Aorta (tissue), 5 donors: Measurements from ENCODE around the gene RASL12. TPM values are rescaled to one million over a fixed set of nuclear protein-coding genes. Genes with fewer than 3 reads are reported as not detected.
"Not testable (repeated sequence)": the region's sequence is repeated elsewhere in the genome, so short reads cannot be mapped to it uniquely, and the experiment has no call there.

Source experiments
- ATAC-seq: fragments of 200-7000 bp; cut with Tn5 transposase; one replicate; pipeline ENCODE4 v1.9.1; 2022; ENCODE audit warnings: moderate library complexity; ENCODE audit not compliant: low FRiP score
- DNase-seq, 2 donors: peaks; one replicate each; pipeline ENCODE4 v3.0.0-alpha.2; 2020
- H3K27ac ChIP-seq, 2 donors: one replicate each; pipeline ENCODE4 v1.5.1; 2013; ENCODE audit warnings: low read length in 2 of 2, mild to moderate bottlenecking in 2 of 2, moderate library complexity in 2 of 2, control low read depth in 1 of 2, inconsistent platforms in 1 of 2, low read depth in 1 of 2
- H3K27me3 ChIP-seq, 2 donors: one replicate each; pipeline ENCODE4 v1.6.1; 2013; ENCODE audit warnings: control low read depth in 1 of 2, low read length in 1 of 2, mild to moderate bottlenecking in 1 of 2, moderate library complexity in 1 of 2; ENCODE audit not compliant: insufficient read depth in 2 of 2, control insufficient read depth in 1 of 2
- H3K36me3 ChIP-seq, 2 donors: one replicate each; pipeline ENCODE4 v1.6.1; 2013; ENCODE audit warnings: control low read depth in 1 of 2, low read length in 1 of 2, mild to moderate bottlenecking in 1 of 2; ENCODE audit not compliant: insufficient read depth in 2 of 2, control insufficient read depth in 1 of 2
- H3K4me1 ChIP-seq, 2 donors: one replicate each; pipeline ENCODE4 v1.6.1; 2013; ENCODE audit warnings: low read length in 2 of 2, control low read depth in 1 of 2, mild to moderate bottlenecking in 1 of 2, moderate library complexity in 1 of 2; ENCODE audit not compliant: insufficient read depth in 2 of 2, control insufficient read depth in 1 of 2
- H3K4me3 ChIP-seq, 2 donors: one replicate each; pipeline ENCODE4 v1.5.1; 2013; ENCODE audit warnings: low read length in 2 of 2, control low read depth in 1 of 2, mild to moderate bottlenecking in 1 of 2
- H3K9me3 ChIP-seq: one replicate; pipeline ENCODE4 v1.6.1; 2013; ENCODE audit warnings: mild to moderate bottlenecking, low read length; ENCODE audit not compliant: control insufficient read depth
- WGBS, 2 donors: extraction: QIAGEN DNeasy Blood & Tissue Kit; methylation state at CpG; one replicate each; pipeline ENCODE4 v1.1.7; 2013; 5-methylcytosine and 5-hydroxymethylcytosine counted together
- intact Hi-C, 2 donors: fragments of 100-400 bp; cut with DNase I; formaldehyde crosslinking; loops; one replicate each; pipeline versions ENCODE4 v1.14.2 to v1.15.0; 2022
- polyA plus RNA-seq, 2 donors: library from polyadenylated mRNA; stranded (reverse); fragments of 200-250 nt; gene quantifications; one replicate each; pipeline ENCODE4 v1.2.3, GENCODE V29; 2013
- total RNA-seq, 2 donors: library from RNA; stranded (reverse); fragmentation: NEBNext Ultra II Directional; extraction: Animal tissue kit (Norgen Biotek cat#: 25700); gene quantifications; one replicate each; pipeline ENCODE4 v1.2.1, GENCODE V29; 2021
- donor health status: healthy with polysubstance abuse.
- donor health status: Bipolar disorder and iron deficiency.
- donor health status: DM: no; HTN: no; CAD: no.
- donor health status: DM: no; HTN: no; CAD: no.
- donor health status: DM: yes; HTN: yes; CAD: no.

Gene RASL12
- total and polyA plus RNA-seq, 4 donors = 51.3 to 171 (median 84.5) TPM

DNA sequence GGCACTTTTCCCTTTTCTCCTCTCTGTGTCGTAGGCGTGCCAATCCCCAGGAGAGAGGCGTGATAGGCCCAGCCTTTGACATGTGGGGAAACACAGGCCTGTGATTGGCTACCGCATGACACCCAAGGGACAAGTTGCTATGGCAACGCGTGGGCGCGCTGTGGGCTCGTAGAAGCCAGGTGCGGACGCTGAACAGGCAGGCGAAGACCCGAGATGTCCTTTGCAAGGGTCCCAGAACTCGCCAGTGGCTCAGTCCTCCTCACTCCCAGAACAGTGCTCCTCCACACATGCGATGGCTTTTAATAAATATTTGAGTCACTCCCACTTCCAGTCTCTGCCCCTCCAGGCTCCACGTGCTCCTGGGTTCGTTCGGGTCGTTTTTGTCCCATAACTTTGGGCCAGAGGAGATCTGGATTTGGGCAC lies 18.4 kb downstream of the RASL12 start:
- Histone ChIP-seq H3K4me1 (no peaks in the 10 kb centered on the region), H3K4me3 (no peak overlapping the region), H3K9me3 (no peaks in the 10 kb centered on the region), H3K27me3 (no peaks in the 10 kb centered on the region), H3K36me3 (peaks cover 4 to 7% of the 10 kb centered on the region in 2 donors), H3K27ac (no peak overlapping the region)
- DNase-seq (peak; percentile 93 to 94), ATAC-seq (peak; percentile 89)
- 8 to 19% methylated on average over 19 of the region's 19 CpGs for WGBS, 2 donors
- intact Hi-C loops = no loop called here

DNA sequence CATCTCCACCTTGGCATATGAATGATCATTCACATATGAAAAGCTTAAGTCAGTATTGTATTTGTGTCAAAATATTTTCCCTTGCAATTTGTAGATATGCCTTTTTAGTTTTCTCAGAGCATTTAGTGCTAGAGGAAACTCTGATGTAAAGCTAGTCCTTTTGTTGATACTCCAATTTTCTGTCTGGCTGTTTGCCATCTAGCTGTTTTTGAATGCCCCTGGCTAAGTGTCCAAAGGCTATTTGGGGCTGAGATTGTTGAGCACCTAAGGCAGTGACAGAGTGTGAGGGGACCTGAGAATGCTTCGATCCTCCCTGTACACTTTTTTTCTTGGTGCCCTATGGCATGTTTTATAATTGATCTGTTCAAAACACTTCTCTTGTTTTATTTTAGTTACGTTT lies 19.6 kb downstream of the RASL12 start:
- Histone ChIP-seq H3K36me3 (peaks cover 0 to 2% of the 10 kb centered on the region in 2 donors), H3K4me3 (no peak overlapping the region), H3K27me3 (no peaks in the 10 kb centered on the region), H3K27ac (no peak overlapping the region), H3K9me3 (no peaks in the 10 kb centered on the region), H3K4me1 (no peaks in the 10 kb centered on the region)
- ATAC-seq (no peak), DNase-seq (no peak)
- intact Hi-C loops = no loop called here
- 24 to 28% methylated on average over 2 of the region's 2 CpGs for WGBS, 2 donors

DNA sequence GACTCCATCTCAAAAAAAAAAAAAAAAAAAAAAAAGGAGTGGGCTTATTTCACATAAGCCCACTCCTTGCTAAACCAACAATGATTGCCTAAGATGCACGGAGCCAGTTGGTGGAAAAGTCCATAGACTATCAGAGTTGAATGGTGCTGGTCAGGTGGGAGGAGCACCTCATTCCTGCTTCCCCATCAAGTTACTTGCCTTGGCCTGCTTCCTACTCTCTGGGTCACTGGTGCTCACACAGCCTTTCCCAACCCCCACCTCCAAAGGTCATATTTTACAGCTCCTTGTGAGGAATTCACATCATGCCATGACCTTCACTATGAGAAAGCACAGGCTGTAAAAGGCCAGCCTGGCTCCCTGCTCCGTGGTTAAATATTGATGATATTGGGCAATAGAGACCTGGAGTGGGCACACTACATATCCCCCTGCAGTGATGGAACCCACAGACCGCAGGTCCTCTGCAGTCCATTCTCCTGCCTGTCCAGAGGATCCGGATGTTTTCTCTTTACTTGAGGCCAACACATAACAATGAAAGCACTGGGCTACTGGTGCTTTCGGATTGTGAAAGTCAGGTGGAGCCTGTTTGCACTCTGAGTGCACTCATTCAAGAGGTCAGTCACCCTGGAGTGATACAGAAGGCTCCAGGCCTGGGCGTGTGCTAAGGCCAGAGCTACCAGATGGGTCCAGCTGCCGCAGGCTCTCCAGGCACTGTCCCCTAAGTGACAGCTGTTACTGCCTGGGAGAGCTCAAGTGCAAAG lies 22.9 kb downstream of the RASL12 start, which contains the start of gene SLC51B:
TSS of gene SLC51B (plus strand) at position 664 of the 758 bp plus-strand sequence. CDS start 4,618 bp downstream, outside the sequence.
- Histone ChIP-seq H3K27me3 (no peaks in the 10 kb centered on the region), H3K36me3 (no peaks in the 10 kb centered on the region), H3K4me1 (no peaks in the 10 kb centered on the region), H3K9me3 (no peaks in the 10 kb centered on the region), H3K4me3 (no peak within 1 kb of the TSS), H3K27ac (no peak within 1 kb of the TSS)
- intact Hi-C loops = no loop called here
- DNase-seq (no peak), ATAC-seq (no peak)
- 84 to 88% methylated on average over 7 of the region's 7 CpGs for WGBS, 2 donors

DNA sequence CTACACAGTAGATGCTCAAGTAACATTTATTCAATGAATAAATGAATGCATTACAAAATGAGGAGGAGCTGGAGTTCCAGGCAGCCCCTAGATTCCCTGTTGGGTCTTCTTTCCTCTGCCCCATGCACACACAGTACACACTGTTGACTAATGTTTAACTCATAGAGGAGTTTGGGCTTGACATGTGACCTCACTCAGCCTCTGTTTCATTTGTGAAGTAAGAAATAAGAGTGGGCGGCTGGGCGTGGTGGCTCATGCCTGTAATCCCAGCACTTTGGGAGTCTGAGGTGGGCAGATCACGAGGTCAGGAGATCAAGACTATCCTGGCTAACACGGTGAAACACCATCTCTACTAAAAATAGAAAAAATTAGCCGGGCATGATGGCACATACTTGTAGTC lies 23.6 kb downstream of the RASL12 start:
- WGBS, 2 donors = 71 to 73% methylated on average over 5 of the region's 5 CpGs
- ATAC-seq = not testable (repeated sequence)

GRCh38 chr15:65042776-65043327 lies 24.9 kb downstream of the RASL12 start:
- WGBS, 2 donors = 52 to 59% methylated on average over 4 of the region's 4 CpGs
- no peaks in the 10 kb centered on the region for H3K4me1 ChIP-seq
- DNase-seq (no peak), ATAC-seq (no peak)
- peaks cover 0 to 1% of the 10 kb centered on the region in 2 donors for H3K36me3 ChIP-seq
- H3K27me3 ChIP-seq = no peaks in the 10 kb centered on the region
- H3K9me3 ChIP-seq = no peaks in the 10 kb centered on the region
- intact Hi-C loops = no loop called here
- H3K4me3 ChIP-seq = no peak overlapping the region
- no peak overlapping the region for H3K27ac ChIP-seq

More for the DNA sequence above, 23.6 kb downstream of the RASL12 start:
- H3K27me3 ChIP-seq, intact Hi-C loops, H3K27ac ChIP-seq, H3K4me1 ChIP-seq, H3K9me3 ChIP-seq, H3K4me3 ChIP-seq, H3K36me3 ChIP-seq, DNase-seq: not testable (repeated sequence)

DNA sequence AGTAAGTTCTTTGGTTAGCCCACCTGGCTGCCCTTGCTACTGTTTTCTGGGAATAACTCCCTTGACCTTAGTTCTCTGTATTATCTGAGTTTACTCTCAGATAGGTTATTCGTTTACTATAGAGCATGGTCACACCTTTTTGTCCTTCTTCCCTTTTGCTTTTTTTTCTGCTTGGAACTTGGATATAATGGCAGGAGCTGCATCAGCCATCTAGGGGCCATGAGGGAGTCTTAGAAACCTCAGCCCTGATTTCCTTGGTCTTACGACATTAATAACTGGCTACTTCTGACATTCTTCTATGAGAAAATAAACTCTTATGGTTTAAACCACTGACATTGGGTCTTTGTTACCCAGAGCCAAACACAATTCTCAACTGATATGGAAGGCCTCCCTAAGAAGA lies 26.0 kb downstream of the RASL12 start:
- no peak for ATAC-seq
- intact Hi-C loops = no loop called here
- 91 to 92% methylated on average over 2 of the region's 2 CpGs for WGBS, 2 donors

DNA sequence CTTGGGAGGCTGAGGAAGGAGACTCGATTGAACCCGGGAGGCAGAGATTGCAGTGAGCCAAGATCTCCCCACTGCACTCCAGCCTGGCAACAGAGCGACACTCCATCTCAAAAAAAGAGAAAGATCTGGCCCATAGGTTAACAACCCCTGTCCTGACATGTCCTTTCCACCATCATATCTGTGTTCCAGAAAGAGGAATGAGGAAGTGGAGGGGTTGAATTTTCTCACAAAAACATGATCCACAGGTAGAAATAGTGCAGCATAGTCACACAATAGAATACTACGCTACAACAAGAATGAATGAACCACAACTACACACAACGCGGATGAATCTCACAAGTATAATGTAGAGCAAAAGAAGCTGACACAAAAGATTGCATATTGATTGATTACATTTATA lies 27.3 kb downstream of the RASL12 start:
- DNase-seq (no peak), ATAC-seq (no peak)
- intact Hi-C loops = no loop called here
- H3K27me3 ChIP-seq = no peaks in the 10 kb centered on the region
- H3K9me3 ChIP-seq = no peaks in the 10 kb centered on the region
- H3K4me3 ChIP-seq = no peak overlapping the region
- no peaks in the 10 kb centered on the region for H3K4me1 ChIP-seq
- no peak overlapping the region for H3K27ac ChIP-seq
- peaks cover 0 to 1% of the 10 kb centered on the region in 2 donors for H3K36me3 ChIP-seq
- WGBS, 2 donors = 82 to 83% methylated on average over 6 of the region's 6 CpGs

More for the DNA sequence above, 26.0 kb downstream of the RASL12 start:
- Histone ChIP-seq H3K9me3 (no peaks in the 10 kb centered on the region), H3K4me3 (no peak overlapping the region), H3K36me3 (peaks cover 0 to 1% of the 10 kb centered on the region in 2 donors), H3K27ac (no peak overlapping the region), H3K27me3 (no peaks in the 10 kb centered on the region), H3K4me1 (no peaks in the 10 kb centered on the region)
- no peak for DNase-seq

DNA sequence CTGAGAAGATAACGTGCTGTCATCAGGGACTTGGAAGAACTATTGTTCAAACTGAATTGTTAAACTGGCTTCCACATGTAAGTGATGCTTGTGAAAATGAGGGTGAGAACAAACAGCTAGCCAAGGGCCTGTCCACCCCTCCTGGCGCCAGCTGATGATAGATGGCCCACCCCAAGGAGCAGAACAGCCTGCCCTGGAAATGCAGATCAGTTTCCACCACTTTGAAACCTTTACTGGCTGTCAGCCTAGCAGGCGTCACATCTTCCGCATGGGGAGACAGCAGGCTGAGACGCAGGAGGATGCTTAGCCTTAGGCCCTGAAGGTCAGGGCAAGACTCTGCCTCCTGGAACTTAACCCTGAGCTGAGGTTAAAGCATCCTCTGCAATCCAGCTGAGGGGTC lies 29.0 kb downstream of the RASL12 start:
- Histone ChIP-seq H3K4me1 (no peaks in the 10 kb centered on the region), H3K36me3 (peaks cover 0 to 1% of the 10 kb centered on the region in 2 donors), H3K27me3 (no peaks in the 10 kb centered on the region), H3K4me3 (no peak overlapping the region), H3K27ac (no peak overlapping the region), H3K9me3 (no peaks in the 10 kb centered on the region)
- intact Hi-C loops = loop anchor here in 1 of 2 donors (10.0 kb wide), 1 partner anchor 236 kb away; no protein-coding TSS in a partner anchor
- ATAC-seq = no peak
- DNase-seq = no peak
- whole genome bisulfite sequencing, 2 donors = 61 to 62% methylated on average over 5 of the region's 5 CpGs

DNA sequence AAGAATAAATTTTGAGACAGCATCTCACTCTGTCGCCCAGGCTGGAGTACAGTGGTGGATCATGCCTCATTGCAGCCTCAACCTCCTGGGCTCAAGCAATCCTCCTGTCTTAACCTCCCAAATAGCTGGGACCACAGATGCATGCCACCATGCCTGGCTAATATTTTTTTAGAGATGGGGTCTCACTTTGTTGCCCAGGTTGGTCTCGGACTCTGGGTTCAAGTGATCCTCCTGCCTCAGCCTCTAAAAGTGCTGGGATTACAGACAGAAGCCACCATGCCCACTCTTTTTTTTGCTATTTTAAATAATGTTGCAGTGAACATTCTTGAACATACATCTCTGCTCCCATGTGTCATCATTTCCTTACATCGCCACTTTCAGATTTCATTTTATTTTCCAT lies 29.4 kb downstream of the RASL12 start:
- Histone ChIP-seq H3K9me3 (no peaks in the 10 kb centered on the region), H3K27ac (no peak overlapping the region), H3K36me3 (peaks cover 0 to 1% of the 10 kb centered on the region in 2 donors), H3K27me3 (no peaks in the 10 kb centered on the region), H3K4me1 (no peaks in the 10 kb centered on the region), H3K4me3 (no peak overlapping the region)
- DNase-seq = no peak
- WGBS, 2 donors = 90% methylated on average over 3 of the region's 3 CpGs
- intact Hi-C loops = loop anchor here in 1 of 2 donors (10.0 kb wide), 1 partner anchor 236 kb away; no protein-coding TSS in a partner anchor
- ATAC-seq = no peak
